DMS53 (cell line): ENCODE results near the gene ADISSP.
"Not testable (repeated sequence)": the region's sequence is repeated elsewhere in the genome, so short reads cannot be mapped to it uniquely, and the experiment has no call there.

ENCODE experiments used
- DNase-seq: peaks from one replicate; lab custom pipeline; 2025; lab: John Stamatoyannopoulos, UW

The ADISSP gene

GRCh38 chr20:3797592-3798372, 30.2 kb upstream of the ADISSP start:
- peak; percentile 72 for DNase-seq

- DNase-seq, result no peak
These were observed 29.6 kb upstream of the ADISSP start for GRCh38 chr20:3797226-3797545.

DNA sequence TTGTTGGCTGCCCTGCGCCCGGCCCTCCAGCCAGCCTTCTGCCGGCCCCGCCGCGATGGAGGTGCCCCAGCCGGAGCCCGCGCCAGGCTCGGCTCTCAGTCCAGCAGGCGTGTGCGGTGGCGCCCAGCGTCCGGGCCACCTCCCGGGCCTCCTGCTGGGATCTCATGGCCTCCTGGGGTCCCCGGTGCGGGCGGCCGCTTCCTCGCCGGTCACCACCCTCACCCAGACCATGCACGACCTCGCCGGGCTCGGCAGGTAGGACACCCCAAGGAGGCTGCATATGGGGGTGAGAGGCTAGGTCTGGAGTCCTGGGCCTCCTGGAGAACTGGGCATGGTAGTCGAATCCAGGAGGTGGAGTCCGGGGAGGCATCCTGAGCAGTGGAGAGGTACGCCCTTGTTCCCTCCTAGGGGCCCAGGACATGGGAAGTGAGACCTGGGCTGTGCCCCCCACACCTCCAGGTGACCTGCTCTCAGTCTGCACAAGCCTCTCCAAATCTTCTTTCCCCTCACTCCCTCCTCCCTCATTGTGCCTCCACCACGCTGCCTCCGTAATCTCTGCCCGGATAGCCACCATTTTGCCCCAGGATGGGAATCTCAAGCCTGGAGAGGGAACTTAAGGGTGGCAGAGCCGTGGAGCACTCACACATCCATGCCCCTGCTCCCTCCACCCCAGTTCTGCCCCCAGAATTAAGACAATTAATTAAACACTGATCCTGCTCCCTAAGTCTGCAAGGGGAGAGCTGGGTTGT, 29.1 kb upstream of the ADISSP start:
- DNase-seq, result peak; percentile 71

- DNase-seq, result peak; percentile 98
These were observed 28.2 kb upstream of the ADISSP start, which contains the start of gene CDC25B for GRCh38 chr20:3795511-3796468. Gene CDC25B (plus strand): TSS chr20:3796310. CDS start chr20:3796532, 222 bp downstream.

DNA sequence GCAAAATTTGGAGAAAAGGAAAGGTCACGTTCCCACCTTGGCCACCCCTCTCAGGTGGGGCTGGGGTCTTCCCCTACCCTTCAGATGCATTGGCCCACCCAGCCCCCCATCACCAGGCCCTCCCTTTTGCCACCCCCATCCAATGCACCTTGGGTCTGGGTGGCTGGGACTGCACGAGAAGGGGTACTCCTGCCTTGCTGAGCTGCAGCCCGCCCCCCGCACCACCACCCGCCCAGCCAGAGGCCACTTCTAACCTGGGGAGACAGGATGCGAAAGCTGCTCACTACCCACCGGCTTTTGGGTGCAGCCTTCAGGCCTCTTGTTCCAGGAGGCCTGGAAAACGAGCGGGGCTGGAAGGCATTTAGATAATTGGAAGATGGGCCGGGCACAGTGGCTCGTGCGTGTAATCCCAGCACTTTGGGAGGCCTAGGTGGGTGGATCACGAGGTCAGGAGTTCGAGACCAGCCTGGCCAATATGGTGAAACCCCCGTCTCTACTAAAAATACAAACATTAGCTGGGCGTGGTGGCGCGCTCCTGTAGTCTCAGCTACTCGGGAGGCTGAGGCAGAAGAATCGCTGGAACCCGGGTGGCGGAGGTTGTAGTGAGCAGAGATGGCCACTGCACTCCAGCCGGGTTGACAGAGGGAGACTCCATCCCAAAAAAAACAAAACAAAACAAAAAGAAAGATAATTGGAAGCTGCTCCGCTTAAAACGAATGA, 27.3 kb upstream of the ADISSP start:
- DNase-seq, result no peak

DNA sequence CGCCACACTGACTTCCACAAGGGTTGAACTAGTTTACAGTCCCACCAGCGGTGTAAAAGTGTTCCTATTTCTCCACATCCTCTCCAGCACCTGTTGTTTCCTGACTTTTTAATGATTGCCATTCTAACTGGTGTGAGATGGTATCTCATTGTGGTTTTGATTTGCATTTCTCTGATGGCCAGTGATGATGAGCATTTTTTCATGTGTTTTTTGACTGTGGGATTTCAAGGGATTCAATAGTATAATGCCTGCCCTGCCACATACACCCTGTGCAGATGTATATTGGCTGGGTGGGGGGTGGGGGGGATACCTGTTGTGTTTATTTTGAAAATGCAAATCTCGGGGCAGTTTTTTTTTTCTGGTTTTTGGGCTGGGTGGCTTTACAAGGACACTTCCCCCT, 26.6 kb upstream of the ADISSP start:
- not testable (repeated sequence) for DNase-seq

DNA sequence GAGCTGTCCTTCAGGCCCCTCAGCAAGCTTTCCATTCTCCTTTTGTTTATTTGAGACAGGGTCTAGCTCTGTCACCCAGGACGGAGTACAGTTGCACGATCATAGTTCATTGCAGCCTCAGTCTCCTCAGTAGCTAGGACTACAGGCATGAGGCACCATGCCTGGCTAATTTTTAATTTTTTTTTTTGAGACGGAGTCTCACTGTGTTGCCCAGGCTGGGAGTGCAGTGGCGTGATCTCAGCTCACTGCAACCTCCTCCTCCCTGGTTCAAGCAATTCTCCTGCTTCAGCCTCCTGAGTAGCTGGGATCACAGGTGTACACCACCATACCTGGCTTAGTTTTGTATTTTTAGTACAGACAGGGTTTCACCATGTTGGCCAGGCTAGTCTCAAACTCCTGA, 21.6 kb upstream of the ADISSP start:
- not testable (repeated sequence) for DNase-seq

DNA sequence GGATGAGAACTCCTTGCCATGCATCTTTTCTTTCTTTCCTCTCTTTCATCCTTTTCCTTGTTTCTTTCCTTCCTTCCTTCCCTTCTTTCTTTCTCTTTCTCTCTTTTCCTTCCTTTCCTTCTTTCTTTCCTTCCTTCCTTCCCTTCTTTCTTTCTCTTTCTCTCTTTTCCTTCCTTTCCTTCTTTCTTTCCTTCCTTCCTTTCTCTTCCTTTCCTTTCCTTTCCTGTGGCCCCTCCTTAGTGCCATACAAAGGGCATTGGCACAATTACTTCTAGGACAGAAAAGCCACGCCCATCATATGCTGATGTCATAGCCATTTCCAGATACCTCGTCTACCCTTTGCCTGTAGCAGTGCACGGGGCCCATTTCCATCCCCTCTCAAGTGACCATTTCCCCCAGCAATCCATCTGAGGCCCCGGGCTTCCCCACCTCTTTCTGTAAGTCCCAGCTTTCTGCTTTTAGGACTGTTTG, 21.2 kb upstream of the ADISSP start:
- no peak for DNase-seq

- DNase-seq, result no peak
These were observed 19.9 kb upstream of the ADISSP start for GRCh38 chr20:3787324-3788014.

- peak; percentile 96 for DNase-seq
These were observed 19.2 kb upstream of the ADISSP start, which contains the start of gene CENPB for GRCh38 chr20:3786665-3787323. Gene CENPB (minus strand): TSS chr20:3786740. CDS start chr20:3786483, 257 bp downstream.

DNA sequence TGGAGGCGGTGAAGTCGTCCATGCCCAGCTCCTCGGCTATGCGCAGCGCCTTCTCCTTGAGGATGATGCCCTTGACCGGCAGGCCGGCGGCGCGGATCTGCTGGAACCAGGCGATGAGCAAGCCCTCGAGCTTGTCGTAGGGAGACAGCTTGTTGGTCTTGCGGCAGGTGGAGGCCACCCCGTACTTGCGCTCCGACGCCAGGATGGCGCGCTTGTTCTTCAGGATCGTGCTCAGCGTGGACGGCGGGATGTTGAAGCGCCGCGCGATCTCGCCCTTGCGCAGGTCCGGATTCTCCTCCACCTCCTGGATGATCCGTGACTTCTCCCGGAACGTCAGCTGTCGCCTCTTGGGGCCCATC, 18.6 kb upstream of the ADISSP start:
- peak; percentile 81 for DNase-seq

GRCh38 chr20:3785240-3786125, 17.9 kb upstream of the ADISSP start:
- peak; percentile 77 for DNase-seq

GRCh38 chr20:3784863-3785239, 17.3 kb upstream of the ADISSP start:
- DNase-seq, result no peak

GRCh38 chr20:3784216-3784853, 16.8 kb upstream of the ADISSP start:
- no peak for DNase-seq

DNA sequence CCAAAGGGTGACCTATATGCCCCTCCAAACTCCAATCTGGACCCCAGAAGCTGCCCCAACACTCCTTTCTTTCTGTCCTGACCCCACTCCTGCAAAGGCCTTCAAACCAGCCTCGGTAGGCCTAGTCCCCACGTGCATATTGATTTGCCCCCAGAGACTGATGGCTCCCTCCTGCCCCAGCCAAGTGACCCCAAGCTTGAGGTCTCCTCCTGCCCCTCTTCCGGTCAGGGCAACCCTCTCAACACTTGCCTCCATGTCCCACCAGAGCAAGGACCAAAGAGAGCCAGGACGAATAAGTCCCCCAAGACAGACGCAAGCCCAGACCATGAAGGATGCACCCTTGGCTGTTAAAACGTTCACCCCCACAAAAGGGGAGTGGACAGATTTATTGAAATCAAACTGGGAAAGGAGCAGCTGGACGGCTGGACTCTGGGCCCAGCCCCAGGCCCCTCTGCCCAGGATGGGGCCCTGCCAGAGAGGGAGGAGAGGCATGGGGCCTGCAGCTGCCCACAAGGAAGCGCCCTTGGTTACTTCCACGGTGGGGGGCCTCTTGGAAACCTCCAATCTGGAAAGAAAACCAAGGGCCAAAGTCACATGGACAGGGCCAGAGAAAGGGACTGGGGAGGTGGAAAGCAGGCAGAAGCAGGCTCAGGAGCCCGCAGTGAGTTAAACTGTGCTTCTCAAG, 16.1 kb upstream of the ADISSP start:
- DNase-seq, result no peak

DNA sequence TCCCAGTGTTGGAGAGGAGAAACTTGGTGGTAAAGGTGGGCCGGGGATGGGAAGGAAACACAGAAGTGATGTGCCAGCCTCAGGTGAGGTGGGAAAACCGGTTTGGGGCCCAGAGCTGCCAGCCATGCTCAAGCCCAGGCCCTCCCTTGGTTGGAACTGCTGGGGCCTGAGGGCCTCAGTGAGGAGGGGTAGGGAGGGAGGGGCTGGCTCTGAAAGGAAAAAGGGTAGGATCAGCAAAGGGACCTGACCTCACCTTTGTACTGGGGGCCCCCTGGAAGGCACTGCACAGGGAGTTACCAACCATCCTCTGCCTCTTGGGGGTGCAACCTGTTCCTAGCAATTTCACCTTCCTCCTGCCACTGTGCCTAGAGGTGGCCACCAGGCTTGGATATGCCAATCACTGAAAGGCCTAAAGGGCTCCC, 15.5 kb upstream of the ADISSP start:
- DNase-seq, result peak; percentile 52

DNA sequence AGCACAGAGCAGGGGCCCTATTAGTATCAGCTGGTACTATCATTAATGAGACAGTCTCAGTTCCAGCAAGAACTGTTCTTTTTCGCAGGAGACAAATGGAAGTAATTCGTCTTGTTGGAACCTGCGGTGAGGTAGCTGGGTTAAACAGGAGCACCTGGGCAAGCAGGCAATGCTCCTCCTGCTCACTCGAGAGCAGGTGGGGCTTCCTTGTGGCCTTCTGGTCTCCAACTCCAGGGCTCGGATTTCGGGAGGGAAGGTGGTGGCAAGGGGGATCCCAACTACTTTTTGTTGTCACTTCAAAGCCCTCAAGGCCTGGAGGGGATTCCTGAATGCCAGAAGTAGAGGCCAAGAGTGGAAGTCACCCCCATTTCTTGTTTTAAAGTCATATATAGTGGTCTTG, 15.0 kb upstream of the ADISSP start:
- no peak for DNase-seq
